GM12878 (cell line): ENCODE results near the gene JMY. TPM values are rescaled to one million over a fixed set of nuclear protein-coding genes. Genes with fewer than 3 reads are reported as not detected.

Experiments
- ATAC-seq: fragments of 200-7000 bp; cut with Tn5 transposase; 3 replicates; pipeline ENCODE4 v1.9.1; 2020; ENCODE audit warnings: mild to moderate bottlenecking, moderate library complexity
- BruUV-seq: library from RNA; stranded (reverse); fragments of 400-500 nt; replicated peaks from 2 replicates; lab custom pipeline; 2021; lab: Mats Ljungman, UMichigan
- CTCF ChIA-PET: fragments of 300-600 bp; sonication (Branson Sonifier 250); formaldehyde crosslinking; extraction: SDS; loops from one replicate; lab custom pipeline; 2021; ENCODE audit warnings: inconsistent platforms; lab: Yijun Ruan, JAX
- POLR2A ChIA-PET: fragments of 350-600 bp; formaldehyde crosslinking; extraction: SDS; loops from one replicate; lab custom pipeline; 2021; ENCODE audit warnings: inconsistent platforms; lab: Charles Lee
- RAD21 ChIA-PET: fragments of 300-600 bp; sonication (Branson Sonifier 250); formaldehyde crosslinking; loops from one replicate; lab custom pipeline; 2023; ENCODE audit warnings: antibody characterized with exemption; ENCODE audit not compliant: unreplicated experiment; lab: Charles Lee
- SMC1A ChIA-PET: fragments of 300-600 bp; sonication (Branson Sonifier 250); formaldehyde crosslinking; loops from one replicate; lab custom pipeline; 2023; ENCODE audit not compliant: unreplicated experiment, uncharacterized antibody; lab: Charles Lee
- DNase-seq: peaks from one replicate; pipeline ENCODE4 v3.0.0-alpha.2; 2011; ENCODE audit warnings: low read depth, low spot score
- FAIRE-seq: peaks from 3 replicates; lab custom pipeline; 2011; peaks lifted over from hg19 to GRCh38; lab: Jason Lieb, UNC
- H2AFZ ChIP-seq: 2 replicates; pipeline ENCODE4 v1.6.0; 2011; ENCODE audit warnings: low read depth, low read length, control low read depth; ENCODE audit not compliant: control insufficient read depth
- H3K27ac ChIP-seq: 2 replicates; pipeline ENCODE4 v1.5.1; 2011; ENCODE audit warnings: control low read depth; ENCODE audit not compliant: control insufficient read depth, insufficient read depth
- H3K27me3 ChIP-seq, 2 experiments: replicated peaks in 1 of 2; 2 replicates each; pipeline versions ENCODE4 v1.6.0 to v1.6.1; 2011; ENCODE audit warnings: low read length in 1 of 2; ENCODE audit not compliant: control insufficient read depth in 2 of 2, insufficient read depth in 2 of 2
- H3K36me3 ChIP-seq, 2 experiments: 2 replicates each; pipeline ENCODE4 v1.5.1; 2011; ENCODE audit warnings: low read length in 1 of 2; ENCODE audit not compliant: control insufficient read depth in 2 of 2, insufficient read depth in 2 of 2
- H3K4me1 ChIP-seq: 2 replicates; pipeline ENCODE4 v1.6.1; 2011; ENCODE audit warnings: mild to moderate bottlenecking, low read length, moderate library complexity, mixed read lengths; ENCODE audit not compliant: control insufficient read depth, insufficient read depth
- H3K4me2 ChIP-seq: 2 replicates; pipeline ENCODE4 v1.6.0; 2011; ENCODE audit warnings: control low read depth; ENCODE audit not compliant: control insufficient read depth, insufficient read depth
- H3K4me3 ChIP-seq: fragments of 200-600 bp; sonication (generic); 2 replicates; pipeline ENCODE4 v1.5.1; 2016
- H3K79me2 ChIP-seq: 2 replicates; pipeline ENCODE4 v1.6.0; 2011; ENCODE audit warnings: low read length; ENCODE audit not compliant: control insufficient read depth, insufficient read depth
- H3K9ac ChIP-seq: 2 replicates; pipeline ENCODE4 v1.8.0; 2011; ENCODE audit warnings: low read length, control low read depth, mixed read lengths; ENCODE audit not compliant: control insufficient read depth, insufficient read depth
- H3K9me3 ChIP-seq: replicated peaks from 3 replicates; pipeline ENCODE4 v1.5.1; 2011; ENCODE audit warnings: mild to moderate bottlenecking, low read length; ENCODE audit not compliant: control insufficient read depth, insufficient read depth
- H4K20me1 ChIP-seq: 2 replicates; pipeline ENCODE4 v1.6.0; 2011; ENCODE audit not compliant: control insufficient read depth, insufficient read depth
- BACH1 ChIP-seq: fragments of 450-650 bp; IDR thresholded peaks from 2 replicates; pipeline ENCODE4 v1.6.1; 2017; ENCODE audit warnings: mild to moderate bottlenecking, borderline replicate concordance
- CBX5 ChIP-seq: sonication (generic); IDR thresholded peaks from 2 replicates; pipeline ENCODE4 v1.6.1; 2016; ENCODE audit warnings: low read depth, moderate library complexity, mild to moderate bottlenecking, inconsistent platforms
- ESRRA ChIP-seq: IDR thresholded peaks from 2 replicates; pipeline ENCODE4 v1.6.1; 2012; ENCODE audit warnings: mild to moderate bottlenecking, low read length, improper control_type of control experiment
- FOS ChIP-seq: IDR thresholded peaks from 3 replicates; pipeline ENCODE4 v1.6.1; 2011; ENCODE audit warnings: borderline replicate concordance; ENCODE audit not compliant: insufficient read length; ENCODE audit errors: extremely low read depth
- FOXM1 ChIP-seq: IDR thresholded peaks from 2 replicates; pipeline ENCODE4 v1.6.1; 2012; ENCODE audit warnings: low read depth, mild to moderate bottlenecking, inconsistent platforms, low read length, moderate library complexity
- HDAC6 ChIP-seq: fragments of 200-600 bp; sonication (generic); IDR thresholded peaks from one replicate; pipeline ENCODE4 v1.8.0; 2017; ENCODE audit warnings: antibody characterized with exemption; ENCODE audit not compliant: unreplicated experiment
- MEF2B ChIP-seq: fragments of 450-650 bp; IDR thresholded peaks from 2 replicates; pipeline ENCODE4 v1.6.1; 2018; ENCODE audit warnings: mild to moderate bottlenecking, moderate library complexity; ENCODE audit not compliant: partially characterized antibody, poor library complexity, severe bottlenecking
- NR2C1 ChIP-seq: fragments of 450-650 bp; IDR thresholded peaks from 2 replicates; pipeline ENCODE4 v1.6.1; 2017; ENCODE audit warnings: antibody characterized with exemption, mild to moderate bottlenecking, moderate library complexity
- PAX8 ChIP-seq: fragments of 450-650 bp; IDR thresholded peaks from 2 replicates; pipeline ENCODE4 v1.6.1; 2017; ENCODE audit warnings: mild to moderate bottlenecking, moderate library complexity
- RUNX3 ChIP-seq: IDR thresholded peaks from 2 replicates; pipeline ENCODE4 v1.6.1; 2012; ENCODE audit warnings: low read length, inconsistent platforms
- SP1 ChIP-seq: IDR thresholded peaks from one replicate; pipeline ENCODE4 v1.6.1; 2011; ENCODE audit warnings: low read depth, low read length
- TAF1 ChIP-seq: IDR thresholded peaks from 2 replicates; pipeline ENCODE4 v1.6.1; 2011; ENCODE audit warnings: mild to moderate bottlenecking, low read depth, low read length, borderline replicate concordance
- TCF7 ChIP-seq: IDR thresholded peaks from 2 replicates; pipeline ENCODE4 v1.6.1; 2014; ENCODE audit warnings: antibody characterized with exemption, borderline replicate concordance
- ZBTB11 ChIP-seq: fragments of 450-650 bp; formaldehyde crosslinking; IDR thresholded peaks from 2 replicates; pipeline ENCODE4 v1.5.0; 2022; ENCODE audit warnings: mild to moderate bottlenecking, missing genetic modification characterization
- ZNF207 ChIP-seq: fragments of 450-650 bp; IDR thresholded peaks from 2 replicates; pipeline ENCODE4 v1.6.1; 2014; ENCODE audit warnings: antibody characterized with exemption, mild to moderate bottlenecking, borderline replicate concordance
- WGBS: methylation state at CpG from one replicate; pipeline ENCODE4 v1.1.6; 2016; ENCODE audit warnings: low lambda C conversion rate; ENCODE audit not compliant: insufficient replicate concordance, insufficient coverage; ENCODE audit errors: missing lambda C conversion rate; 5-methylcytosine and 5-hydroxymethylcytosine counted together
- in situ Hi-C: fragments of 300-500 bp; cut with MboI; formaldehyde crosslinking; loops from 9 replicates; pipeline ENCODE4 v1.14.3; 2018; ENCODE audit warnings: mixed read lengths
- intact Hi-C: fragments of 100-400 bp; cut with micrococcal nuclease; formaldehyde crosslinking; loops from one replicate; pipeline ENCODE4 v1.14.2; 2022; ENCODE audit not compliant: unreplicated experiment
- polyA plus RNA-seq, 11 experiments: library from polyadenylated mRNA; depleted of rRNA in 4 of 11; unstranded in 6 of 11; stranded (reverse) in 5 of 11; fragments of >200 nt; fragmentation: Nextera tagmentation in 4 of 11; fragmentation: Illumina TruSeq in 1 of 11; extraction: Ambion mirVana in 4 of 11; extraction: Trizol in 1 of 11; gene quantifications; 1 replicate in 1 of 11; 2 replicates in 10 of 11; pipeline versions ENCODE4 v1.2.1 to v1.2.3, GENCODE V29; 2011 to 2016; ENCODE audit warnings: inconsistent platforms in 2 of 11, missing spikeins in 2 of 11, low read depth in 1 of 11
- total RNA-seq, 4 experiments: library from RNA; depleted of rRNA in 3 of 4; stranded (reverse); fragments of >200 nt in 3 of 4; fragmentation: Illumina TruSeq in 1 of 4; extraction: Trizol in 1 of 4; gene quantifications; 2 replicates each; pipeline versions ENCODE4 v1.2.1 to v1.2.3, GENCODE V29; 2013 to 2021
- TF ChIP-seq, protein P1 (sequence below): fragments of 450-650 bp; IDR thresholded peaks from 2 replicates; pipeline ENCODE4 v1.6.1; 2016; ENCODE audit warnings: mild to moderate bottlenecking
- TF ChIP-seq, protein P2 (sequence below): fragments of 450-650 bp; IDR thresholded peaks from 2 replicates; pipeline ENCODE4 v1.6.1; 2014; ENCODE audit warnings: mild to moderate bottlenecking

Gene JMY
- total and polyA plus RNA-seq, 10 of the 15 experiments (the other 5 are each of a cell fraction or from before 2014, with no cell fraction given) = 0.63 to 4.8 (median 2.4) TPM

DNA sequence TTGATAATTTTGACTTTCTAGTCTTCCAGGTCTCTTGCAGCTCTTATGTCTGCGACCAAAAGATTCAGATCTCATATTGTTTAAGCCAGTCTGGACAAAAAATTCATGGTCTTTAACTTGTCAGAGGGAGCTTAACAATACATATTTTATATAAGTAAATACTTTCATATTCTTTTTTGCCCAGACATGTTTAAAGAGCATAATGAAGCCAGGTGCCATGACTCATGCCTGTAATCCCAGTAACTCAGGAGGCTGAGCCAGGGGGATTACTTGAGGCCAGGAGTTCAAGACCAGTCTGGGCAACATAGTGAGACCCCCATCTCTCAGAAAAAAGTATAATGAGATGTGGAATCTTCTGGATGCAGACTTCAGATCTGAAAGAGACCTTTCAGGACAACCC, 69.8 kb downstream of the JMY start (continued):
- TF ChIP-seq TCF7 = no peak
- TF ChIP-seq NR2C1 = no peak
- no peak for TF ChIP-seq TAF1
- TF ChIP-seq, protein P1, sequence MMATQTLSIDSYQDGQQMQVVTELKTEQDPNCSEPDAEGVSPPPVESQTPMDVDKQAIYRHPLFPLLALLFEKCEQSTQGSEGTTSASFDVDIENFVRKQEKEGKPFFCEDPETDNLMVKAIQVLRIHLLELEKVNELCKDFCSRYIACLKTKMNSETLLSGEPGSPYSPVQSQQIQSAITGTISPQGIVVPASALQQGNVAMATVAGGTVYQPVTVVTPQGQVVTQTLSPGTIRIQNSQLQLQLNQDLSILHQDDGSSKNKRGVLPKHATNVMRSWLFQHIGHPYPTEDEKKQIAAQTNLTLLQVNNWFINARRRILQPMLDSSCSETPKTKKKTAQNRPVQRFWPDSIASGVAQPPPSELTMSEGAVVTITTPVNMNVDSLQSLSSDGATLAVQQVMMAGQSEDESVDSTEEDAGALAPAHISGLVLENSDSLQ = no peak
- no peak for TF ChIP-seq FOXM1

DNA sequence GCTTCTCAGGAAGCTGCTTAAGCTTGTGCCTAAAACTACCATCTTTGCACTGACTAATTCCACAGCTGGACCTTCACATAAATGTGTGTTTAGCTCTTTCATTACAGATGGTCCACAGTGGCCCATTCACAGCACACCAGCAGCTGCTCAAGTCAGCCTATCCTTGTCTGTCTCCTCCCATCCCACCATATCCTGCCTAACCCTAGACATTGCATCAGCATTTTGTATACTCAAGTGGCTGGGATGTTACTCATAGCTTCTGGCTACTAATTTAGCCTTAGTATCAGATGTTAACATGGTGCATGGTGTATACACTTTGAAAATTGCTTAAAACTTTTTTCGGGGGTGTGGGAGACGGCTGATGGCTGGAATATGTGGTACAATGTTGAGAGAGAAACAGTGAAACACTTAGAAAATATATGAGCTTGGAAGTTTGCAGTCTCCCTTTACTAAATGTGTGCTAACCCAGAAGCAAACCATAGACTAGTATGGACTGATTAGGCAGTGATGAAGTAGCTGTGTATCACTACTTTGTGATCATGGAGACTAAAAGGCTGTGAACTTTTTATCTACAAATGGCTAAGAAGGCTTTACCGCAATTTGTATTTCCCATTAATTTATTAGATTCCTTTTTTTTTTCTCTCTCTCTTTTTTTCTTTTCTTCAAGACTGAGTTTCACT, 83.1 kb downstream of the JMY start:
- Histone ChIP-seq H2AFZ (no peak overlapping the region), H3K9ac (no peak overlapping the region), H3K27me3 (no peaks in the 10 kb centered on the region), H3K4me1 (no peaks in the 10 kb centered on the region), H3K4me2 (no peak overlapping the region), H3K9me3 (no peaks in the 10 kb centered on the region), H3K4me3 (no peak overlapping the region), H3K36me3 (peaks cover 0 to 4% of the 10 kb centered on the region in 2 experiments; a peak in 2 of 4 replicates), H4K20me1 (no peaks in the 10 kb centered on the region), H3K27ac (no peak overlapping the region), H3K79me2 (no peaks in the 10 kb centered on the region)
- intact Hi-C loops = no loop called here
- FAIRE-seq = no peak
- no peak for DNase-seq
- no peak for TF ChIP-seq BACH1
- no peak for TF ChIP-seq PAX8
- TF ChIP-seq MEF2B = no peak
- no peak for TF ChIP-seq FOS
- TF ChIP-seq CBX5 = no peak
- TF ChIP-seq ZNF207 = no peak
- TF ChIP-seq ZBTB11 (CRISPR knock-in tag) = no peak
- TF ChIP-seq HDAC6 = no peak
- TF ChIP-seq, protein P1 = no peak
- no peak for TF ChIP-seq ESRRA
- TF ChIP-seq, protein P2, sequence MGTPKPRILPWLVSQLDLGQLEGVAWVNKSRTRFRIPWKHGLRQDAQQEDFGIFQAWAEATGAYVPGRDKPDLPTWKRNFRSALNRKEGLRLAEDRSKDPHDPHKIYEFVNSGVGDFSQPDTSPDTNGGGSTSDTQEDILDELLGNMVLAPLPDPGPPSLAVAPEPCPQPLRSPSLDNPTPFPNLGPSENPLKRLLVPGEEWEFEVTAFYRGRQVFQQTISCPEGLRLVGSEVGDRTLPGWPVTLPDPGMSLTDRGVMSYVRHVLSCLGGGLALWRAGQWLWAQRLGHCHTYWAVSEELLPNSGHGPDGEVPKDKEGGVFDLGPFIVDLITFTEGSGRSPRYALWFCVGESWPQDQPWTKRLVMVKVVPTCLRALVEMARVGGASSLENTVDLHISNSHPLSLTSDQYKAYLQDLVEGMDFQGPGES = no peak
- TF ChIP-seq SP1 = no peak
- no peak for TF ChIP-seq RUNX3
- ChIA-PET CTCF (interaction anchor here (0.6 to 1.3 kb wide), 6 partner anchors 37 to 296 kb away, joined by 3 to 4 read pairs (median 3); no protein-coding TSS in a partner anchor), SMC1A (interaction anchor here (1.6 to 1.7 kb wide), 2 partner anchors 15 to 186 kb away, joined by 6 to 8 read pairs; no protein-coding TSS in a partner anchor), POLR2A (no interaction called here), RAD21 (no interaction called here)
- BruUV-seq = no TSS peak
- 97% methylated on average over 3 of the region's 3 CpGs for WGBS
- in situ Hi-C loops = no loop called here
- ATAC-seq = no peak
